Uterus (tissue), 4 donors: ENCODE results near the gene APOF. TPM values are rescaled to one million over a fixed set of nuclear protein-coding genes. Genes with fewer than 3 reads are reported as not detected.

ENCODE experiments used
- DNase-seq, 2 donors: peaks; one replicate each; pipeline ENCODE4 v3.0.0-alpha.2; 2019 to 2020
- H3K27ac ChIP-seq, 2 donors: fragments of 200-600 bp; sonication (generic); 1 replicate in 1 of 2; 2 replicates in 1 of 2; pipeline ENCODE4 v1.5.1; 2016 to 2018
- H3K27me3 ChIP-seq, 2 donors: fragments of 200-600 bp; sonication (generic); one replicate each; pipeline ENCODE4 v1.5.1; 2018 to 2019; ENCODE audit warnings: control low read depth in 1 of 2
- H3K36me3 ChIP-seq, 2 donors: fragments of 200-600 bp; sonication (generic); one replicate each; pipeline ENCODE4 v1.5.1; 2019; ENCODE audit warnings: control low read depth in 1 of 2
- H3K4me1 ChIP-seq, 2 donors: fragments of 200-600 bp; sonication (generic); one replicate each; pipeline ENCODE4 v1.5.1; 2018 to 2019; ENCODE audit warnings: control low read depth in 1 of 2
- H3K4me3 ChIP-seq, 2 donors: fragments of 200-600 bp; sonication (generic); 1 replicate in 1 of 2; 2 replicates in 1 of 2; pipeline ENCODE4 v1.5.1; 2018 to 2019; ENCODE audit warnings: mild to moderate bottlenecking in 1 of 2
- H3K9me3 ChIP-seq, 2 donors: fragments of 200-600 bp; sonication (generic); one replicate each; pipeline ENCODE4 v1.5.1; 2019; ENCODE audit warnings: control low read depth in 1 of 2
- CTCF ChIP-seq, 4 experiments: fragments of 200-600 bp in 2 of 4; fragments of 450-650 bp in 2 of 4; sonication (generic) in 2 of 4; IDR thresholded peaks; one replicate each; pipeline ENCODE4 v1.5.1; 2016 to 2019; ENCODE audit warnings: antibody characterized with exemption in 4 of 4, mild to moderate bottlenecking in 2 of 4, moderate library complexity in 1 of 4
- POLR2A ChIP-seq, 2 donors: fragments of 450-650 bp; IDR thresholded peaks; one replicate each; pipeline ENCODE4 v1.6.1; 2016; ENCODE audit warnings: antibody characterized with exemption in 2 of 2, mild to moderate bottlenecking in 1 of 2, moderate library complexity in 1 of 2
- intact Hi-C: fragments of 100-400 bp; cut with DNase I; formaldehyde crosslinking; loops from one replicate; pipeline ENCODE4 v1.15.1; 2023; ENCODE audit warnings: low total_unique reads
- total RNA-seq, 4 donors: library from RNA; depleted of rRNA in 3 of 4; stranded (reverse); fragments of >200 nt in 3 of 4; gene quantifications; one replicate each; pipeline versions ENCODE4 v1.1.0 to v1.2.4, GENCODE V29; 2014 to 2023
- donor health status: DM: yes; HTN: yes; CAD: no.

The APOF gene
- total RNA-seq, 4 donors from 2014 or later, result not detected

GRCh38 chr12:56333197-56333678 is 29.4 kb downstream of the APOF start:
- Histone ChIP-seq H3K27me3 (no peaks in the 10 kb centered on the region), H3K4me3 (peak overlapping the region; percentile 68 to 86), H3K9me3 (no peaks in the 10 kb centered on the region), H3K27ac (peak overlapping the region; percentile 98), H3K4me1 (no peaks in the 10 kb centered on the region), H3K36me3 (no peaks in the 10 kb centered on the region)
- DNase-seq, result peak in 1 of 2 donors; percentile 21
- intact Hi-C loops, result no loop called here
- TF ChIP-seq POLR2A (IDR thresholded peaks at IDR 0.05) (no peak), CTCF (IDR thresholded peaks at IDR 0.05) (no peak)

GRCh38 chr12:56332512-56333196 is 30.0 kb downstream of the APOF start:
- TF ChIP-seq POLR2A (IDR thresholded peaks at IDR 0.05) (no peak), CTCF (IDR thresholded peaks at IDR 0.05) (no peak)
- Histone ChIP-seq H3K36me3 (no peaks in the 10 kb centered on the region), H3K27ac (peak overlapping the region; percentile 98), H3K4me1 (no peaks in the 10 kb centered on the region), H3K4me3 (peak overlapping the region; percentile 68 to 86), H3K27me3 (no peaks in the 10 kb centered on the region), H3K9me3 (no peaks in the 10 kb centered on the region)
- intact Hi-C loops, result no loop called here
- DNase-seq, result no peak

GRCh38 chr12:56330936-56331490 is 31.6 kb downstream of the APOF start:
- intact Hi-C loops, result no loop called here
- no peak for TF ChIP-seq CTCF (IDR thresholded peaks at IDR 0.05)
- no peak for TF ChIP-seq POLR2A (IDR thresholded peaks at IDR 0.05)

GRCh38 chr12:56326533-56326932 is 36.1 kb downstream of the APOF start:
- Histone ChIP-seq H3K27me3 (no peaks in the 10 kb centered on the region), H3K9me3 (no peaks in the 10 kb centered on the region), H3K36me3 (no peaks in the 10 kb centered on the region), H3K4me1 (no peaks in the 10 kb centered on the region), H3K4me3 (no peak overlapping the region), H3K27ac (no peak overlapping the region)
- TF ChIP-seq POLR2A (IDR thresholded peaks at IDR 0.05), result no peak
- TF ChIP-seq CTCF (IDR thresholded peaks at IDR 0.05), result no peak
- intact Hi-C loops, result no loop called here
- DNase-seq, result no peak

More at GRCh38 chr12:56330936-56331490, 31.6 kb downstream of the APOF start:
- H3K27ac ChIP-seq, result no peak overlapping the region
- H3K4me1 ChIP-seq, result no peaks in the 10 kb centered on the region
- H3K36me3 ChIP-seq, result no peaks in the 10 kb centered on the region
- H3K27me3 ChIP-seq, result no peaks in the 10 kb centered on the region
- no peak overlapping the region for H3K4me3 ChIP-seq
- H3K9me3 ChIP-seq, result no peaks in the 10 kb centered on the region
- no peak for DNase-seq

GRCh38 chr12:56326126-56326525 is 36.5 kb downstream of the APOF start:
- DNase-seq, result no peak
- no peak overlapping the region for H3K27ac ChIP-seq
- H3K4me1 ChIP-seq, result no peaks in the 10 kb centered on the region
- TF ChIP-seq POLR2A (IDR thresholded peaks at IDR 0.05) (no peak), CTCF (IDR thresholded peaks at IDR 0.05) (no peak)
- no peaks in the 10 kb centered on the region for H3K27me3 ChIP-seq
- no peaks in the 10 kb centered on the region for H3K9me3 ChIP-seq
- intact Hi-C loops, result no loop called here
- H3K36me3 ChIP-seq, result no peaks in the 10 kb centered on the region
- H3K4me3 ChIP-seq, result no peak overlapping the region
